GM23248 (cell line): Measurements from ENCODE around the gene MPV17L2. TPM values are rescaled to one million over a fixed set of nuclear protein-coding genes. Genes with fewer than 3 reads are reported as not detected.

Experiments used
- DNase-seq: peaks from one replicate; pipeline ENCODE4 v3.0.0-alpha.2; 2015
- H2AFZ ChIP-seq: fragments of 200-600 bp; sonication (generic); 2 replicates; pipeline ENCODE4 v1.6.1; 2016; ENCODE audit warnings: antibody characterized with exemption
- H3F3A ChIP-seq: fragments of 200-600 bp; sonication (generic); 2 replicates; pipeline ENCODE4 v1.6.1; 2016; ENCODE audit warnings: mild to moderate bottlenecking, antibody characterized with exemption, mixed run types; ENCODE audit not compliant: insufficient read depth
- H3K27ac ChIP-seq: fragments of 200-600 bp; sonication (generic); 2 replicates; pipeline ENCODE4 v1.5.1; 2016; ENCODE audit warnings: mild to moderate bottlenecking
- H3K27me3 ChIP-seq: fragments of 200-600 bp; sonication (generic); replicated peaks from 2 replicates; pipeline ENCODE4 v1.6.1; 2016; ENCODE audit warnings: mild to moderate bottlenecking; ENCODE audit not compliant: insufficient read depth
- H3K36me3 ChIP-seq: fragments of 200-600 bp; sonication (generic); 2 replicates; pipeline ENCODE4 v1.6.1; 2016; ENCODE audit warnings: low read depth, mild to moderate bottlenecking
- H3K4me1 ChIP-seq: fragments of 200-600 bp; sonication (generic); 2 replicates; pipeline ENCODE4 v1.6.1; 2016; ENCODE audit warnings: mild to moderate bottlenecking; ENCODE audit not compliant: insufficient read depth
- H3K4me2 ChIP-seq: fragments of 200-600 bp; sonication (generic); one replicate; pipeline ENCODE4 v1.6.1; 2016; ENCODE audit warnings: mild to moderate bottlenecking; ENCODE audit not compliant: unreplicated experiment
- H3K4me3 ChIP-seq: fragments of 200-600 bp; sonication (generic); 2 replicates; pipeline ENCODE4 v1.5.1; 2016; ENCODE audit warnings: mild to moderate bottlenecking
- H3K79me2 ChIP-seq: fragments of 200-600 bp; sonication (generic); 2 replicates; pipeline ENCODE4 v1.6.1; 2016; ENCODE audit warnings: mild to moderate bottlenecking; ENCODE audit not compliant: insufficient read depth
- H3K9ac ChIP-seq: fragments of 200-600 bp; sonication (generic); 2 replicates; pipeline ENCODE4 v1.6.1; 2016; ENCODE audit warnings: mild to moderate bottlenecking
- H3K9me2 ChIP-seq: fragments of 200-600 bp; sonication (generic); 2 replicates; pipeline ENCODE4 v1.6.1; 2016; ENCODE audit warnings: mixed run types, mild to moderate bottlenecking, moderate library complexity; ENCODE audit not compliant: insufficient read depth
- H3K9me3 ChIP-seq: fragments of 200-600 bp; sonication (generic); one replicate; pipeline ENCODE4 v1.6.1; 2017; ENCODE audit warnings: low read depth
- H4K20me1 ChIP-seq: fragments of 200-600 bp; sonication (generic); 2 replicates; pipeline ENCODE4 v1.6.0; 2016; ENCODE audit not compliant: insufficient read depth
- EZH2 ChIP-seq: fragments of 200-600 bp; sonication (generic); IDR thresholded peaks from 2 replicates; pipeline ENCODE4 v1.6.1; 2018; ENCODE audit warnings: antibody characterized with exemption, mild to moderate bottlenecking; ENCODE audit not compliant: insufficient read depth, poor library complexity, severe bottlenecking
- EZH2phosphoT487 ChIP-seq: fragments of 200-600 bp; sonication (generic); IDR thresholded peaks from 2 replicates; pipeline ENCODE4 v1.6.1; 2018; ENCODE audit warnings: antibody characterized with exemption, moderate library complexity, mild to moderate bottlenecking, low read depth; ENCODE audit not compliant: insufficient read depth
- WGBS, 2 experiments: methylation state at CpG; one replicate each; pipeline ENCODE4 v1.1.6; 2015 to 2017; ENCODE audit warnings: low lambda C conversion rate in 2 of 2, low coverage in 1 of 2; ENCODE audit errors: missing lambda C conversion rate in 2 of 2; 5-methylcytosine and 5-hydroxymethylcytosine counted together
- in situ Hi-C: fragments of 300-500 bp; cut with MboI; formaldehyde crosslinking; loops from 2 replicates; pipeline ENCODE4 v1.15.0; 2020
- polyA plus RNA-seq: library from polyadenylated mRNA; unstranded; fragments of >200 nt; fragmentation: Nextera tagmentation; extraction: Ambion mirVana; gene quantifications from 2 replicates; pipeline ENCODE4 v1.2.1, GENCODE V29; 2016
- total RNA-seq: library from RNA; depleted of rRNA; stranded (reverse); fragments of >200 nt; shearing (Covaris generic); gene quantifications from 2 replicates; pipeline ENCODE4 v1.2.3, GENCODE V29; 2014

The MPV17L2 gene
- total and polyA plus RNA-seq, 2 experiments from 2014 or later, result 21.0 to 43.2 TPM

DNA sequence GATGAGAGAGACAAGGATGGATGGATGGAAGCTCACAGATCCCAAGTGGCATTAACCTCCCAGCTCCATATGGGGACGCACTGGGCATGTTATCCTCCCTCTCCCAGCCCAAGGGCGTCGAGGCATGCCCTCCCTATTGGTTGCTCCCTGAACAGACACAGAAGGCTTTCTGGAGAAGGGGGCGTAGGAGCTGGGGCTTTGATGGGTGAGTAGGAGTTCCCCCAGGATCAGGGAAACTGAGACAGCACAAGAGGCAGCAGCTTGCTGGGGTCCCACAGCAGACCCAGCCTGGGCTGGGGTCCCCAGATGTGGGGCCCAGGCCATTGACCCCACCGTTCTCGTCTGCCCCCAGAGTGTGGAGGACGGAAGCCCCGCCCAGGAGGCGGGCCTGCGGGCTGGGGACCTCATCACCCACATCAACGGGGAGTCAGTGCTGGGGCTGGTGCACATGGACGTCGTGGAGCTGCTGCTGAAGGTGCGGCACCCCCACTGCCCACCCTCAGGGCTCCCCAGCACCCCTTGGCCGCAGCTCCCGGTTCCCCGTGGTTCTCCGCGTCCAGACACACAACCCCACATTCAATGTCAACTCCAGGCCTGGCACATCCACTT, 47.5 kb upstream of the MPV17L2 start:
- Histone ChIP-seq H3K79me2 (no peaks in the 10 kb centered on the region), H4K20me1 (no peaks in the 10 kb centered on the region), H2AFZ (no peak overlapping the region), H3K9ac (no peak overlapping the region), H3K4me3 (no peak overlapping the region), H3K9me2 (no peaks in the 10 kb centered on the region), H3K4me1 (no peaks in the 10 kb centered on the region), H3K27me3 (no peaks in the 10 kb centered on the region), H3K4me2 (no peak overlapping the region), H3F3A (no peaks in the 10 kb centered on the region; the same call in 1 of the 2 replicates), H3K27ac (no peak overlapping the region), H3K9me3 (no peaks in the 10 kb centered on the region), H3K36me3 (peaks cover 11% of the 10 kb centered on the region; the same call in 1 of the 2 replicates)
- DNase-seq, result no peak
- WGBS, 2 experiments, result 94 to 97% methylated on average over 8 to 16 of the region's 19 CpGs
- TF ChIP-seq EZH2phosphoT487 (no peak), EZH2 (no peak)
- in situ Hi-C loops, result no loop called here

GRCh38 chr19:18147396-18147795, 45.6 kb upstream of the MPV17L2 start:
- no peak overlapping the region for H3K27ac ChIP-seq
- WGBS, 2 experiments, result 90 to 92% methylated on average over 7 to 13 of the region's 13 CpGs
- TF ChIP-seq EZH2phosphoT487 (no peak), EZH2 (no peak)
- H3K27me3 ChIP-seq, result no peaks in the 10 kb centered on the region
- H3K4me1 ChIP-seq, result 0 out of 2 replicates have a peak, but pooled peaks cover 6% of the 10 kb centered on the region
- peaks cover 14% of the 10 kb centered on the region for H3F3A ChIP-seq
- H3K79me2 ChIP-seq, result no peaks in the 10 kb centered on the region
- no peak overlapping the region for H3K4me3 ChIP-seq
- no peaks in the 10 kb centered on the region for H3K9me2 ChIP-seq
- peaks cover 5% of the 10 kb centered on the region; the same call in 1 of the 2 replicates for H3K36me3 ChIP-seq
- no peak overlapping the region for H3K4me2 ChIP-seq
- DNase-seq, result no peak
- H4K20me1 ChIP-seq, result no peaks in the 10 kb centered on the region
- H3K9ac ChIP-seq, result no peak overlapping the region
- no peak overlapping the region for H2AFZ ChIP-seq
- H3K9me3 ChIP-seq, result no peaks in the 10 kb centered on the region
- in situ Hi-C loops, result no loop called here

- no peaks in the 10 kb centered on the region for H3K27me3 ChIP-seq
- H2AFZ ChIP-seq, result no peak overlapping the region
- no peak overlapping the region for H3K4me3 ChIP-seq
- no peaks in the 10 kb centered on the region for H4K20me1 ChIP-seq
- H3F3A ChIP-seq, result peaks cover 14% of the 10 kb centered on the region
- peaks cover 5% of the 10 kb centered on the region; the same call in 1 of the 2 replicates for H3K36me3 ChIP-seq
- no peak overlapping the region for H3K9ac ChIP-seq
- no peak overlapping the region for H3K4me2 ChIP-seq
- in situ Hi-C loops, result no loop called here
- H3K4me1 ChIP-seq, result peaks cover 10% of the 10 kb centered on the region
- TF ChIP-seq EZH2 (no peak), EZH2phosphoT487 (no peak)
- H3K27ac ChIP-seq, result no peak overlapping the region
- DNase-seq, result no peak
- peaks cover 13% of the 10 kb centered on the region for H3K79me2 ChIP-seq
- no peaks in the 10 kb centered on the region for H3K9me3 ChIP-seq
- 87% methylated on average over 16 of the region's 16 CpGs for WGBS, 2 experiments
- no peaks in the 10 kb centered on the region for H3K9me2 ChIP-seq
Measured at GRCh38 chr19:18149596-18149975, 43.4 kb upstream of the MPV17L2 start.

GRCh38 chr19:18150776-18151624, 42.0 kb upstream of the MPV17L2 start:
- H3K9ac ChIP-seq, result peak overlapping the region; percentile 87
- peak overlapping the region; percentile 82 for H3K27ac ChIP-seq
- peak overlapping the region; percentile 79 for H2AFZ ChIP-seq
- TF ChIP-seq EZH2phosphoT487 (no peak), EZH2 (no peak)
- H4K20me1 ChIP-seq, result no peaks in the 10 kb centered on the region
- H3K36me3 ChIP-seq, result no peaks in the 10 kb centered on the region
- in situ Hi-C loops, result no loop called here
- 85 to 86% methylated on average over 17 to 18 of the region's 18 CpGs for WGBS, 2 experiments
- H3K4me3 ChIP-seq, result no peak overlapping the region
- H3K9me3 ChIP-seq, result no peaks in the 10 kb centered on the region
- DNase-seq, result no peak
- H3K9me2 ChIP-seq, result no peaks in the 10 kb centered on the region
- peak overlapping the region; percentile 78 for H3K4me2 ChIP-seq
- H3F3A ChIP-seq, result peaks cover 14% of the 10 kb centered on the region
- peaks cover 24% of the 10 kb centered on the region for H3K79me2 ChIP-seq
- H3K27me3 ChIP-seq, result no peaks in the 10 kb centered on the region
- peaks cover 10% of the 10 kb centered on the region for H3K4me1 ChIP-seq
